B cell (primary cell): ENCODE measurements around the gene CRYBA1.

Source experiments
- EZH2 ChIP-seq: IDR thresholded peaks from 2 replicates; pipeline ENCODE4 v1.6.1; 2012; ENCODE audit warnings: borderline replicate concordance, low read depth, mild to moderate bottlenecking, moderate library complexity, low read length; ENCODE audit not compliant: insufficient read depth, poor library complexity, severe bottlenecking
- TF ChIP-seq, protein P1 (sequence below): fragments of 200-600 bp; IDR thresholded peaks from one replicate; pipeline ENCODE4 v1.8.0; 2022; ENCODE audit warnings: antibody characterized with exemption, mild to moderate bottlenecking

DNA sequence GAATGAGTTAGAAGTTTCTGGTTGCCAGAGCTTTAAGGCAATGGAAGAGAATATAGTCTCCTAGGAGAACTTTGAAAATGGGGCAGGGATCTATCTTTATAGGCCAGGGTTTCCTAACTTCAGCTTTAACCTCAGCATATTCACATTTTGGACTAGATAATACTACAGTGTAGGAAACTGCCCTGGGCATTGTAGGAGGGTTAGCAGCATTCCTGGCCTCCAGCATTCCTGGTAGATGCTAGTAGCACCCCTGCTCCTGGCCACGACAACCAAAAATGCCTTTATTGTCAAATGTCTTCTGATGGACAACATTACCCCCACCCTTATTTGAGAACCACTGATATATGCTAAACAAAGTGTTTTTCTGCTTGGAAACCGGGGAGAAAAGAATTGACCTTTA, 38.7 kb upstream of the CRYBA1 start:
- TF ChIP-seq, protein P1, sequence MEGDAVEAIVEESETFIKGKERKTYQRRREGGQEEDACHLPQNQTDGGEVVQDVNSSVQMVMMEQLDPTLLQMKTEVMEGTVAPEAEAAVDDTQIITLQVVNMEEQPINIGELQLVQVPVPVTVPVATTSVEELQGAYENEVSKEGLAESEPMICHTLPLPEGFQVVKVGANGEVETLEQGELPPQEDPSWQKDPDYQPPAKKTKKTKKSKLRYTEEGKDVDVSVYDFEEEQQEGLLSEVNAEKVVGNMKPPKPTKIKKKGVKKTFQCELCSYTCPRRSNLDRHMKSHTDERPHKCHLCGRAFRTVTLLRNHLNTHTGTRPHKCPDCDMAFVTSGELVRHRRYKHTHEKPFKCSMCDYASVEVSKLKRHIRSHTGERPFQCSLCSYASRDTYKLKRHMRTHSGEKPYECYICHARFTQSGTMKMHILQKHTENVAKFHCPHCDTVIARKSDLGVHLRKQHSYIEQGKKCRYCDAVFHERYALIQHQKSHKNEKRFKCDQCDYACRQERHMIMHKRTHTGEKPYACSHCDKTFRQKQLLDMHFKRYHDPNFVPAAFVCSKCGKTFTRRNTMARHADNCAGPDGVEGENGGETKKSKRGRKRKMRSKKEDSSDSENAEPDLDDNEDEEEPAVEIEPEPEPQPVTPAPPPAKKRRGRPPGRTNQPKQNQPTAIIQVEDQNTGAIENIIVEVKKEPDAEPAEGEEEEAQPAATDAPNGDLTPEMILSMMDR: no peak
- TF ChIP-seq EZH2: no peak
